Vagina (tissue), 2 donors: Measurements from ENCODE around the gene KATNIP.

ENCODE experiments used
- POLR2A ChIP-seq, 2 donors: fragments of 450-650 bp; IDR thresholded peaks; one replicate each; pipeline ENCODE4 v1.6.1; 2017; ENCODE audit warnings: antibody characterized with exemption in 2 of 2, mild to moderate bottlenecking in 2 of 2, moderate library complexity in 2 of 2
- TF ChIP-seq, protein P1 (sequence below), 3 experiments: fragments of 450-650 bp in 2 of 3; fragments of 200-600 bp in 1 of 3; sonication (generic) in 1 of 3; IDR thresholded peaks; one replicate each; pipeline ENCODE4 v1.5.1; 2017 to 2019; ENCODE audit warnings: antibody characterized with exemption in 3 of 3, mild to moderate bottlenecking in 2 of 3, moderate library complexity in 2 of 3

DNA sequence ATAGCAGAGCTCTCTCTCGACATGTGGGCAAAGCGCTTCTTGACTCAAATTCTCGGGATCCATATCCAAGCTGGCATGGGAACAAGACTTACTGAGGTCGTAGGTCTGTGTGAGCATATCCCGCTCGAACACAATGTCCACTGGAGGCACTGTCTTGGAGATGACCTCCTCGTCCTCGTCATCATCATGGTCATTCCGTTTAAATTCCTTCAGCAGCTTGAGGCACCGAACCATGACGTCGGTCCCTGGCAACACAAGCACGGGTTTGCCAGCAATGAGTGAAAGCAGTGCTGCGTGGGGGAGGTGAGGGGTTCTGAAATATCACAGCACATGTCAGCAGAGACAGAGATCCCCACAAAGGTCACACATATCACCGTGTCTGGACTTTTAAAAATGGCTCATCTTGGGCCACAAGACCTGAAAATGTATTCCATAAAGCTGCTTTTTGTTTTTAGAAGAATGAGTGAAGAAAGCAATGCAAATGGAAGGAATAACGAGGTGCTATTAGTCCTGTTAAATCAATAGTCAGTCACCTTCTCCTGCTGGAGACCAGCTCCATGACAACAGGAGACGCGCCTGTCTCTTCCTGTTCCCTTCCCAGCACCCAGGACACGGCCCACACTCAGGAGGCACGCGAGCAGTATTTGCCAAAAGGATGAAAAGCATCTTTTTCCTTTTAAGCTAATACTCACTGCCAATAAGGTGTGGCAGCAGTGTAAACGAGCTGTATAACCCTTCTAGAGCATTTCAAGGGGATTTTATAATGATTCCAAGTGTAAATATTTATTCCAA lies 38.1 kb upstream of the KATNIP start:
- TF ChIP-seq, protein P1, sequence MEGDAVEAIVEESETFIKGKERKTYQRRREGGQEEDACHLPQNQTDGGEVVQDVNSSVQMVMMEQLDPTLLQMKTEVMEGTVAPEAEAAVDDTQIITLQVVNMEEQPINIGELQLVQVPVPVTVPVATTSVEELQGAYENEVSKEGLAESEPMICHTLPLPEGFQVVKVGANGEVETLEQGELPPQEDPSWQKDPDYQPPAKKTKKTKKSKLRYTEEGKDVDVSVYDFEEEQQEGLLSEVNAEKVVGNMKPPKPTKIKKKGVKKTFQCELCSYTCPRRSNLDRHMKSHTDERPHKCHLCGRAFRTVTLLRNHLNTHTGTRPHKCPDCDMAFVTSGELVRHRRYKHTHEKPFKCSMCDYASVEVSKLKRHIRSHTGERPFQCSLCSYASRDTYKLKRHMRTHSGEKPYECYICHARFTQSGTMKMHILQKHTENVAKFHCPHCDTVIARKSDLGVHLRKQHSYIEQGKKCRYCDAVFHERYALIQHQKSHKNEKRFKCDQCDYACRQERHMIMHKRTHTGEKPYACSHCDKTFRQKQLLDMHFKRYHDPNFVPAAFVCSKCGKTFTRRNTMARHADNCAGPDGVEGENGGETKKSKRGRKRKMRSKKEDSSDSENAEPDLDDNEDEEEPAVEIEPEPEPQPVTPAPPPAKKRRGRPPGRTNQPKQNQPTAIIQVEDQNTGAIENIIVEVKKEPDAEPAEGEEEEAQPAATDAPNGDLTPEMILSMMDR (IDR thresholded peaks at IDR 0.05), result no peak
- TF ChIP-seq POLR2A (IDR thresholded peaks at IDR 0.05), result no peak
